ENCODE measurements around the gene SLAMF9.
A peak's percentile ranks its signal among the peaks of the same experiment; 100 is the strongest.

SLAMF9 gene

GRCh38 chr1:159946242-159947187 lies 7.5 kb downstream of the SLAMF9 start:
- no peak for DNase-seq (ENCODE audit: low read depth in 2 of 2)

- DNase-seq (ENCODE audit: low read depth in 2 of 2): peak; percentile 70 to 72
These were observed 8.4 kb downstream of the SLAMF9 start, which contains the start of gene IGSF9 for GRCh38 chr1:159945483-159946241. Gene IGSF9 (minus strand): TSS chr1:159945613. CDS start chr1:159943454, 2,159 bp downstream.

GRCh38 chr1:159944623-159945455 lies 9.2 kb downstream of the SLAMF9 start:
- no peak for DNase-seq (ENCODE audit: low read depth in 2 of 2)

- DNase-seq (ENCODE audit: low read depth in 2 of 2): no peak
These were observed 10.0 kb downstream of the SLAMF9 start for GRCh38 chr1:159943908-159944622.

GRCh38 chr1:159943278-159943640 lies 10.8 kb downstream of the SLAMF9 start:
- no peak for DNase-seq (ENCODE audit: low read depth in 2 of 2)

GRCh38 chr1:159942632-159943277 lies 11.3 kb downstream of the SLAMF9 start:
- DNase-seq (ENCODE audit: low read depth in 2 of 2): no peak

GRCh38 chr1:159941591-159942560 lies 12.2 kb downstream of the SLAMF9 start:
- DNase-seq (ENCODE audit: low read depth in 2 of 2): no peak

GRCh38 chr1:159941141-159941540 lies 12.9 kb downstream of the SLAMF9 start:
- no peak for DNase-seq (ENCODE audit: low read depth in 2 of 2)

- DNase-seq (ENCODE audit: low read depth in 2 of 2): no peak
These were observed 13.9 kb downstream of the SLAMF9 start for GRCh38 chr1:159940006-159940620.

GRCh38 chr1:159939678-159940002 lies 14.4 kb downstream of the SLAMF9 start:
- no peak for DNase-seq (ENCODE audit: low read depth in 2 of 2)

- DNase-seq (ENCODE audit: low read depth in 2 of 2): no peak
These were observed 14.9 kb downstream of the SLAMF9 start for GRCh38 chr1:159938905-159939677.

GRCh38 chr1:159938211-159938852 lies 15.7 kb downstream of the SLAMF9 start:
- no peak for DNase-seq (ENCODE audit: low read depth in 2 of 2)

- no peak for DNase-seq (ENCODE audit: low read depth in 2 of 2)
These were observed 16.8 kb downstream of the SLAMF9 start for GRCh38 chr1:159937054-159937750.

- DNase-seq (ENCODE audit: low read depth in 2 of 2): peak; percentile 50 to 61
These were observed 17.6 kb downstream of the SLAMF9 start for GRCh38 chr1:159936273-159936904.

GRCh38 chr1:159935719-159936272 lies 18.2 kb downstream of the SLAMF9 start:
- no peak for DNase-seq (ENCODE audit: low read depth in 2 of 2)

- no peak for DNase-seq (ENCODE audit: low read depth in 2 of 2)
These were observed 18.7 kb downstream of the SLAMF9 start for GRCh38 chr1:159935305-159935704.

Data from stimulated activated CD8-positive, alpha-beta memory T cell treated with anti-CD3 and anti-CD28 coated beads, Interleukin-15, amount 100 ng/mL, for 4 hours (primary cell).